HG02763 (cell line): ENCODE measurements around the gene GRHL3.
"Not testable (repeated sequence)": the region's sequence is repeated elsewhere in the genome, so short reads cannot be mapped to it uniquely, and the experiment has no call there.

ENCODE experiments used
- ATAC-seq: cut with Tn5 transposase; IDR thresholded peaks from one replicate; pipeline ENCODE4 v1.9.1; 2021; ENCODE audit warnings: mild to moderate bottlenecking, moderate library complexity; ENCODE audit not compliant: unreplicated experiment

The GRHL3 gene

GRCh38 chr1:24319312-24319863 is at the start of gene GRHL3:
TSS of gene GRHL3 (plus strand) at chr1:24319357. CDS start at chr1:24319552, 195 bp downstream.
- no peak for ATAC-seq

- ATAC-seq = not testable (repeated sequence)
These were observed 44.7 kb upstream of the GRHL3 start for GRCh38 chr1:24274203-24275103.

- no peak for ATAC-seq
These were observed 44.1 kb upstream of the GRHL3 start for GRCh38 chr1:24275104-24275410.

GRCh38 chr1:24275510-24275909 is 43.6 kb upstream of the GRHL3 start:
- no peak for ATAC-seq

- ATAC-seq = no peak
These were observed 42.4 kb upstream of the GRHL3 start for GRCh38 chr1:24276791-24277190.

- ATAC-seq = no peak
These were observed 41.6 kb upstream of the GRHL3 start for GRCh38 chr1:24277420-24278169.

GRCh38 chr1:24278726-24279125 is 40.4 kb upstream of the GRHL3 start:
- no peak for ATAC-seq

GRCh38 chr1:24279590-24280232 is 39.4 kb upstream of the GRHL3 start:
- ATAC-seq = no peak

GRCh38 chr1:24281591-24281990 is 37.6 kb upstream of the GRHL3 start:
- ATAC-seq = no peak

- ATAC-seq = no peak
These were observed 36.7 kb upstream of the GRHL3 start for GRCh38 chr1:24282491-24282890.

- no peak for ATAC-seq
These were observed 35.6 kb upstream of the GRHL3 start for GRCh38 chr1:24283326-24284155.

- ATAC-seq = no peak
These were observed 35.0 kb upstream of the GRHL3 start for GRCh38 chr1:24284156-24284471.

GRCh38 chr1:24285231-24285630 is 33.9 kb upstream of the GRHL3 start:
- ATAC-seq = no peak

- ATAC-seq = no peak
These were observed 32.7 kb upstream of the GRHL3 start for GRCh38 chr1:24286246-24287010.

- ATAC-seq = not testable (repeated sequence)
These were observed 31.4 kb upstream of the GRHL3 start for GRCh38 chr1:24287779-24288178.

- no peak for ATAC-seq
These were observed 30.7 kb upstream of the GRHL3 start for GRCh38 chr1:24288479-24288878.

GRCh38 chr1:24289937-24290595 is 29.1 kb upstream of the GRHL3 start:
- ATAC-seq = no peak

GRCh38 chr1:24290933-24291487 is 28.1 kb upstream of the GRHL3 start:
- no peak for ATAC-seq

- ATAC-seq = no peak
These were observed 27.1 kb upstream of the GRHL3 start for GRCh38 chr1:24292103-24292502.
